Spleen (tissue), 11 donors: Measurements from ENCODE around the gene SUN3. TPM values are rescaled to one million over a fixed set of nuclear protein-coding genes. Genes with fewer than 3 reads are reported as not detected.
A peak's percentile ranks its signal among the peaks of the same experiment; 100 is the strongest.

Experiments used
- DNase-seq: peaks from one replicate; pipeline ENCODE4 v3.0.0-alpha.2; 2020
- H3K27ac ChIP-seq, 8 donors: fragments of 200-600 bp; sonication (generic) in 7 of 8; 1 replicate in 4 of 8; 2 replicates in 4 of 8; pipeline versions ENCODE4 v1.5.0 to v1.8.0; 2016 to 2021; ENCODE audit warnings: inconsistent platforms in 4 of 8, mild to moderate bottlenecking in 4 of 8, moderate library complexity in 1 of 8
- H3K27me3 ChIP-seq, 7 donors: fragments of 200-600 bp; sonication (generic) in 6 of 7; replicated peaks in 1 of 7; 1 replicate in 4 of 7; 2 replicates in 3 of 7; pipeline versions ENCODE4 v1.5.0 to v1.8.0; 2016 to 2021; ENCODE audit warnings: inconsistent platforms in 3 of 7, mild to moderate bottlenecking in 1 of 7
- H3K36me3 ChIP-seq, 6 donors: fragments of 200-600 bp; sonication (generic) in 5 of 6; 1 replicate in 4 of 6; 2 replicates in 2 of 6; pipeline versions ENCODE4 v1.5.0 to v1.8.0; 2016 to 2021; ENCODE audit warnings: inconsistent platforms in 2 of 6
- H3K4me1 ChIP-seq, 6 donors: fragments of 200-600 bp; sonication (generic) in 5 of 6; 1 replicate in 3 of 6; 2 replicates in 3 of 6; pipeline versions ENCODE4 v1.5.0 to v1.8.0; 2016 to 2021; ENCODE audit warnings: inconsistent platforms in 3 of 6
- H3K4me3 ChIP-seq, 8 donors: fragments of 200-600 bp; sonication (generic) in 7 of 8; 1 replicate in 4 of 8; 2 replicates in 4 of 8; pipeline versions ENCODE4 v1.5.0 to v1.8.0; 2016 to 2021; ENCODE audit warnings: inconsistent platforms in 4 of 8, mild to moderate bottlenecking in 4 of 8, moderate library complexity in 2 of 8
- H3K9me3 ChIP-seq, 8 donors: fragments of 200-600 bp; sonication (generic) in 7 of 8; 1 replicate in 4 of 8; 2 replicates in 4 of 8; pipeline versions ENCODE4 v1.5.0 to v1.8.0; 2016 to 2021; ENCODE audit warnings: inconsistent platforms in 4 of 8
- POLR2A ChIP-seq, 3 donors: fragments of 450-650 bp; IDR thresholded peaks; one replicate each; pipeline ENCODE4 v1.5.1; 2017; ENCODE audit warnings: antibody characterized with exemption in 3 of 3, mild to moderate bottlenecking in 1 of 3
- POLR2AphosphoS5 ChIP-seq, 3 donors: sonication (generic); formaldehyde crosslinking; IDR thresholded peaks; one replicate each; pipeline ENCODE4 v1.5.1; 2017; ENCODE audit warnings: antibody characterized with exemption in 3 of 3
- WGBS, 5 donors: extraction: QIAGEN DNeasy Blood & Tissue Kit in 3 of 5; methylation state at CpG; one replicate each; pipeline versions ENCODE4 v1.1.5 to v1.1.7; 2013 to 2018; 5-methylcytosine and 5-hydroxymethylcytosine counted together
- intact Hi-C: fragments of 100-400 bp; cut with DNase I; formaldehyde crosslinking; loops from one replicate; pipeline ENCODE4 v1.15.0; 2023; ENCODE audit warnings: low total_unique reads
- polyA plus RNA-seq, 3 donors: library from polyadenylated mRNA; stranded (reverse); fragments of 200-250 nt; gene quantifications; one replicate each; pipeline ENCODE4 v1.2.1, GENCODE V29; 2013
- total RNA-seq, 7 donors: library from RNA; depleted of rRNA in 3 of 7; stranded (reverse); fragments of >200 nt in 3 of 7; fragmentation: NEBNext Ultra II Directional in 4 of 7; extraction: Animal tissue kit (Norgen Biotek cat#: 25700) in 4 of 7; gene quantifications; one replicate each; pipeline versions ENCODE4 v1.1.0 to v1.2.1, GENCODE V29; 2016 to 2021
- TF ChIP-seq, protein P1 (sequence below), 11 experiments: fragments of 200-600 bp in 7 of 11; fragments of 450-650 bp in 4 of 11; sonication (generic) in 4 of 11; IDR thresholded peaks in 8 of 11; conservative IDR thresholded peaks in 3 of 11; 1 replicate in 7 of 11; 2 replicates in 4 of 11; pipeline versions ENCODE4 v1.4.0 to v1.8.0; 2016 to 2021; ENCODE audit warnings: antibody characterized with exemption in 11 of 11, inconsistent platforms in 4 of 11, mild to moderate bottlenecking in 1 of 11
- donor health status: healthy with polysubstance abuse.
- donor health status: DM: no; HTN: no; CAD: no; lungs with moderate emphysema.
- donor health status: DM: no; HTN: no; CAD: no.
- donor health status: Bipolar disorder and iron deficiency.
- donor health status: healthy.
- donor health status: DM: no; HTN: no; CAD: no.
- donor health status: DM: yes; HTN: yes; CAD: no.

SUN3 gene
- total and polyA plus RNA-seq, 10 donors: not detected

GRCh38 chr7:47937711-47938573, 91.0 kb downstream of the SUN3 start:
- peaks cover 4 to 64% (median 32%) of the 10 kb centered on the region in 6 donors for H3K4me1 ChIP-seq
- no peaks in the 10 kb centered on the region for H3K36me3 ChIP-seq
- DNase-seq: no peak
- 56 to 81% (median 74%) methylated on average over 9 to 11 of the region's 11 CpGs for WGBS, 5 donors
- no peaks in the 10 kb centered on the region for H3K27me3 ChIP-seq
- no peaks in the 10 kb centered on the region for H3K9me3 ChIP-seq
- peak overlapping the region in 1 of 8 donors; percentile 49 for H3K4me3 ChIP-seq
- TF ChIP-seq POLR2A (IDR thresholded peaks at IDR 0.05) (no peak), POLR2AphosphoS5 (IDR thresholded peaks at IDR 0.05) (peak in 2 of 3 donors; percentile 61 to 74)
- TF ChIP-seq, protein P1, sequence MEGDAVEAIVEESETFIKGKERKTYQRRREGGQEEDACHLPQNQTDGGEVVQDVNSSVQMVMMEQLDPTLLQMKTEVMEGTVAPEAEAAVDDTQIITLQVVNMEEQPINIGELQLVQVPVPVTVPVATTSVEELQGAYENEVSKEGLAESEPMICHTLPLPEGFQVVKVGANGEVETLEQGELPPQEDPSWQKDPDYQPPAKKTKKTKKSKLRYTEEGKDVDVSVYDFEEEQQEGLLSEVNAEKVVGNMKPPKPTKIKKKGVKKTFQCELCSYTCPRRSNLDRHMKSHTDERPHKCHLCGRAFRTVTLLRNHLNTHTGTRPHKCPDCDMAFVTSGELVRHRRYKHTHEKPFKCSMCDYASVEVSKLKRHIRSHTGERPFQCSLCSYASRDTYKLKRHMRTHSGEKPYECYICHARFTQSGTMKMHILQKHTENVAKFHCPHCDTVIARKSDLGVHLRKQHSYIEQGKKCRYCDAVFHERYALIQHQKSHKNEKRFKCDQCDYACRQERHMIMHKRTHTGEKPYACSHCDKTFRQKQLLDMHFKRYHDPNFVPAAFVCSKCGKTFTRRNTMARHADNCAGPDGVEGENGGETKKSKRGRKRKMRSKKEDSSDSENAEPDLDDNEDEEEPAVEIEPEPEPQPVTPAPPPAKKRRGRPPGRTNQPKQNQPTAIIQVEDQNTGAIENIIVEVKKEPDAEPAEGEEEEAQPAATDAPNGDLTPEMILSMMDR (IDR thresholded peaks at IDR 0.05 in 8 of 11, conservative IDR thresholded peaks at IDR 0.05 in 3 of 11): no peak
- peak overlapping the region in 4 of 8 donors; percentile 28 to 65 (median 45) for H3K27ac ChIP-seq
- intact Hi-C loops: no loop called here

Other genes starting within 250 kb of the SUN3 start
- under 1 TPM; 0.28 to 0.85 (median 0.40) TPM for gene PKD1L1, start 80.6 kb downstream of the SUN3 start, total RNA-seq
- gene PKD1L1, start 80.6 kb downstream of the SUN3 start, polyA plus RNA-seq: 1 to 10 TPM in 2 of 3 donors, under 1 TPM in 1; 0.41 to 1.3 (median 1.1) TPM
- gene HUS1, start 49.5 kb downstream of the SUN3 start, total RNA-seq: 10 to 100 TPM; 29.5 to 74.2 (median 37.3) TPM
- gene HUS1, start 49.5 kb downstream of the SUN3 start, polyA plus RNA-seq: 1 to 10 TPM; 4.8 to 8.7 (median 6.2) TPM
- not detected for gene C7orf57, start 6.4 kb upstream of the SUN3 start, total RNA-seq
- gene C7orf57, start 6.4 kb upstream of the SUN3 start, polyA plus RNA-seq: under 1 TPM in 1 of 3 donors, not detected in 2; 0.03 TPM
- 10 to 100 TPM; 22.2 to 80.0 (median 54.4) TPM for gene UPP1, start 60.2 kb upstream of the SUN3 start, total RNA-seq
- gene UPP1, start 60.2 kb upstream of the SUN3 start, polyA plus RNA-seq: 10 to 100 TPM; 30.2 to 70.1 (median 56.3) TPM
- 10 to 100 TPM in 2 of 7 donors, 1 to 10 TPM in 3, under 1 TPM in 2; 0.55 to 19.0 (median 4.2) TPM for gene ABCA13, start 142.4 kb upstream of the SUN3 start, total RNA-seq
- under 1 TPM; 0.02 to 0.10 (median 0.03) TPM for gene ABCA13, start 142.4 kb upstream of the SUN3 start, polyA plus RNA-seq